KOPT-K1 (cell line): Measurements from ENCODE around the gene CBLB.
A peak's percentile ranks its signal among the peaks of the same experiment; 100 is the strongest.

Experiments
- H3K27ac ChIP-seq: fragments of 200-600 bp; sonication (generic); 2 replicates; pipeline ENCODE4 v1.5.1; 2016; ENCODE audit warnings: antibody characterized with exemption, mild to moderate bottlenecking, low read depth, low read length; ENCODE audit not compliant: poor library complexity, severe bottlenecking
- H3K36me3 ChIP-seq: fragments of 200-600 bp; sonication (generic); 2 replicates; pipeline ENCODE4 v1.5.1; 2017; ENCODE audit warnings: antibody characterized with exemption, mild to moderate bottlenecking, low read length, moderate library complexity; ENCODE audit not compliant: insufficient read depth
- H3K9me3 ChIP-seq: fragments of 200-600 bp; sonication (generic); 2 replicates; pipeline ENCODE4 v1.5.1; 2017; ENCODE audit warnings: antibody characterized with exemption, low read length, mild to moderate bottlenecking; ENCODE audit not compliant: insufficient read depth, poor library complexity, severe bottlenecking

CBLB gene

DNA sequence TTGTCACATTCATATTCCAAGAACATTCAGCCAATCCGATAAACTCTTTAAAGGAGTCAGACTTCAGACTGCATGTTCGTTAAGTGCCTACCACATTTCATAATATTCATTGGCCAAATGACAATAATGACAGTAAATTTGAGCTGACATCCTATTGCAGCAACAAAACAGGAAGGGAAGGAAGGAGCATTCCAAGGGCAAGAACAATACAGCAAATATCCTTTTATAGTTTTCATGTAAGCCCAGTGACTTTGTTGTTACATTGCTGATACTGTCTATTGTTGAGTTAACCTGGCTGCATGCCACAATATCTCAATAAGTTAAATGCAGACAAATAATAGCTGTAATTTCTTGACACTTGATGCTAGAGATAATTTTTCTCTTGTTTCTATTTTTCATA is 16.4 kb upstream of the CBLB start:
- Histone ChIP-seq H3K36me3 (no peaks in the 10 kb centered on the region), H3K27ac (no peak overlapping the region), H3K9me3 (no peaks in the 10 kb centered on the region)

DNA sequence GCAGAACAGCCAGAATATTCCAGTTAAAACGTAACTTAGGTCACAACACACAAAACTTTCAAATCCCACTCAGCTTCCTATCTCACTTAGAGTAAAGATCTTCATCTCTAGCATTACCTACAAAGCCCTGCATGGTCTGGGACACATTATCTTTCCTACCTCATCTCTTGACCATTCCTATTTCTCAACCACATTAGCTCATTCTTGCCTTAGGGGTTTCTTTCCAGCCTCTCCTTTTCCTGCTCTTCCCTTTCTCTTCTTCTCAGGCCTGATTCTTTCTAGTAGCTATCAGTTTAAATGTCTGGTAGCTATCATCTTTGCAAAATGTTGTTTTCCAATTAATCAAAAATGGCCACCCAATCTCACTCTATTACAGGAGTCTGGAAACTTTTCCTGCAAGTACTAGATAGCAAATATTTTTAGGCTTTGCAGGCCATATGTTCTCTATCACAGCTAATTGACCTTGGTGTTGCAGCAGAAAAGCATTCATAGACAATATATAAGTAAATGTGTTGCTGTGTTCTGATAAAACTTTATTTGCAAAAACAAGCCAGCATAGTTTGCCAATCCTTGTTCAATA is 15.1 kb upstream of the CBLB start:
- no peak overlapping the region for H3K27ac ChIP-seq
- no peaks in the 10 kb centered on the region for H3K9me3 ChIP-seq
- no peaks in the 10 kb centered on the region for H3K36me3 ChIP-seq

DNA sequence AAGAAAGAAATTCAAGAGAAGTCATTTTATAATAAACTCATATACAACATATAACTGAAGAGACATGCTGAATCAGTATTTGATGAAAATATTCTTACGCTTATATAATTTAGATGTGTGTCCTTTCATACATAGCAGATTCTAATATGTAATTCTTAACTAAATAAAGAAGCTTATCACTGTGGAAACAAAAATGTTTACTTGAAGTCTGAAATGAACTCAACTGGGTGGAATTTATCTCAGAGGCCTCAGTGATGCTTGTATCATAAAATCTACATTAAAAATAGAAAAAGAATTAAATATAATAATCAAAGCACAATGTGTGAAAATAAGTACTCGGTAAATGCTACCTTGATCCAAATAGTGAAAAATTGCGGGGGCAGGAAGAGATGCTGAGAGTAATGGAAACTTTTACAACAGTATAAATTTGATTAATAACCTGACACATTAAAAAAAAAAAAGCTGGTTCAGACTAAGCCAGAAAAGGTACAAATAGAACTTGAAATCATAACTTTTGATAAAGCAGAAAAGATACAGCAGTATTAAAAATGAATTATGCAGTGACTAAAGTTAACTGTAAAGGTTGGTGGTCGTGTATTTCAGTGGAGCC is 12.0 kb upstream of the CBLB start:
- no peak overlapping the region for H3K27ac ChIP-seq
- no peaks in the 10 kb centered on the region for H3K36me3 ChIP-seq
- no peaks in the 10 kb centered on the region for H3K9me3 ChIP-seq

DNA sequence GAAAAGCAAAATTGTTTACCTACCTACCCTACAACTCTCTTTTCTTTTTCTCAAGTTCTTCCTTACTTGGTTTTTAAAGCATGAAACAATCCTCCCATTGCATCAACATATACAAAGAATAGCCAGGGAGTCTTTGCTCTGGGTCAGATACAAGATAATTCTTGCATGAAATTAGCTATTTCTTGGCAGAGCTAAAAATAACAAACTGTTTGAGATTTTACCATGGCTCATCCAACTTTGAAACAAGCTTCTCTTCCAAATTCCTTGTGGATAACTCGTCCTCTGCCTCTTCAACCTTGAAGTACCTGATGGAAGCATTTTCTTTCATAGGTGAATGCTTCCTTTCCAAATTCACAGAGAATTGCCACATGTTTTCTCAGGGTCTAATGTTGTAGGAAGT is 9.2 kb upstream of the CBLB start:
- Histone ChIP-seq H3K27ac (no peak overlapping the region), H3K36me3 (no peaks in the 10 kb centered on the region), H3K9me3 (no peaks in the 10 kb centered on the region)

DNA sequence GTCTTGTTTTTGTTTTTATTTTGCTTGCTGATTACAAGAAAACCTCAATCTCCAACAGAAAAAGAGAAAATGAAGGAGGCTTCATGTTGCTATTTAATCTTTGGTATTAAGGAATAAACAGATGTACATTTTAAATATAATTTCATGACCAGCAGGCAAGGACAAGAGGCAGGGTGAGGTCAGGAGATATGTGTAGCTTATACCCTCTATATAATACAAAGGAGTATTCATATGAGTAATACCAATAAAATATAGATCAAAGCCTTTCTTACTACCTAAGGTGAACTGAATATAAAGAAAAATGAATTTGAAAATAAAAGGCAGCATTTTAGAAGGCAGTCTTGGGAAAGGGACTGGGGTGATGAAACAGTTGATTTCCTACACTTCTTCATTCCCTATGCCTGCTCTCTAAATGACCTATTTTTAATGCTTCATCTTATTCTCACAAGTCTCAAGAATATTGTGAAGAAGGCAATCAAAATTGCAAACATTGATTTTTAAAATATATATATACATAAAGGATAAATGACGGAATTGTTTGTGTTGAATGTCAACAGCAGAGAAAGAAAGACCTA is 8.6 kb upstream of the CBLB start:
- Histone ChIP-seq H3K36me3 (no peaks in the 10 kb centered on the region), H3K9me3 (no peaks in the 10 kb centered on the region), H3K27ac (no peak overlapping the region)

DNA sequence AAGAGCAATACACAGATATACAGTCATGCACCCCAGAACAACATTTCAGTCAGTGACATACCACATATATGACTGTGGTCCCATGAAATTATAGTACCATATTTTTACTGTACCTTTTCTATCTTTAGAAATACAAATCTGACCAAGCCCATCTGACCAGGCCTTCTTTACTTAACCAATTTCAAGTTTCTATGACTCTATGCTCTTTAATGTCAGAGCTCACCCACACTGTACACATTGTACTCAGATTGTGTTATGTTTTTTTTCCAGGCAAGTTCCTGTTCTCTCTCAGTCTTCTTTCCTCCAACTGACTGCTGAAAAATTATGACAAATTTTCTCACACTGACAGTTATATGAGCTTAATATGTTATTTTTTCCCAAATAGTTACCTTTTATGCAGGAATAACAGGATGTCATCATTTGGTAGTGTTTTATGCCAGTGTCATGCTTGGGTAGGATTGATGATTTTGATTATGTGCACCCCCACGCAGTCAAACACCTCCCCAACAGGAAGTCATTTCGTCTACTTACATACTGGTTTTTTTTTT is 8.0 kb upstream of the CBLB start:
- Histone ChIP-seq H3K27ac (no peak overlapping the region), H3K36me3 (no peaks in the 10 kb centered on the region)

DNA sequence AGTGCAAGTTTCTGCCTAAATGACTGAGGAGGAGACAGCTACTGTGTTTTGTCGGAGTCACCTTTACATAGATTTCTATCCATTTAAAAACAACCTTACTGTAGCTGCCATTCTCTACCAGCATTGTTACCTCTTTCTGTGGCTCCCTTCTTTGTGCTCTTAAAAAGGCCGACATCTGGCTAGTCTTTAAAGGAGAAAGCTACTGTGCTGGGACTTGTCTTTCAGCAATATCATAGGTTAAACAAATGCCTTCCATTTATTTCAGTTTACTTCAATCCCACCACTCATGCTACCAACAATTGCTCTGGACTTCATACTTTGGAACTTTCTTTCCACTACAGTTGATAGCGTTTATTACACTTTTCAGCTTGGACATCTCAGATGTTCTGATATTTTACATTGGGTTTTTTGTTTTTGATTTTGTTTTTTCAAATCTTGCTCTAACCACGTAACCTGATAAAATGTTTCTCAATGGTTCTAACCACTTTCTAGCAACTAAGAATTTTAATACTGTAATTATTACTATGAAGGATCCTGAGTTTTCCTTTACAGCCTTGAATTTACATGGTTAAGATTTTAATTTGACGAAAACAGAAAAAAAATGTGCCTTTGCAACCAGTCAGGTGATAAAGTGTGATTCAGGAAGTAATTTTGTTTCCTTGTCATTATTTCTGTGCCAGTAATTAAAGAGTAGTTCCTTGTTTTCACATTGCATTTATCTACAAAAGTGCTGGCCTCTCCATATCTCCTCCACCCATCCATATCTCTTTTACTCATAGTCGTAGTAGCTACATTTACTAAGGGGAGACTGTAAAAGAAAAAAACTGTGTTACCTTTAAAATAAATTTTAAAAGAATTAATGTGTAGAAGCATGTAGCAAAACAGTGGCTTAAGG is 1.3 kb upstream of the CBLB start:
- Histone ChIP-seq H3K9me3 (no peaks in the 10 kb centered on the region), H3K27ac (peak overlapping the region; percentile 68), H3K36me3 (no peaks in the 10 kb centered on the region; the same call in 1 of the 2 replicates)

More for the DNA sequence above, 8.0 kb upstream of the CBLB start:
- no peaks in the 10 kb centered on the region for H3K9me3 ChIP-seq

DNA sequence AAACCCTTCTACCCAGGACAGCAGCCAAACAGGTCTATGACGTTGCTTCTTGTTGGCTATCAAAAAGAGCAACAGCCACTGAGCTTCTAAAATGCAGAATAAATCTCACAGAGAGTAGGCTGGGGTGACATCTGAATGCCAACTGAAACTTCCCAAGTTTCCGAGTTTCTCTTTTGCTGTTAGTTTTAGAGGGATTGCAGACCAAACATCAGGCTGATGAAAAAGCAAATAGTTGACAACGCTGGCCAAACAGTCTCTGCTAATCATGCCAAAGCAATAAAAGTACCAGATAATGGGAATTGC is 670 bp upstream of the CBLB start:
- no peaks in the 10 kb centered on the region; the same call in 1 of the 2 replicates for H3K36me3 ChIP-seq
- peak overlapping the region; percentile 68 for H3K27ac ChIP-seq
- H3K9me3 ChIP-seq: no peaks in the 10 kb centered on the region

DNA sequence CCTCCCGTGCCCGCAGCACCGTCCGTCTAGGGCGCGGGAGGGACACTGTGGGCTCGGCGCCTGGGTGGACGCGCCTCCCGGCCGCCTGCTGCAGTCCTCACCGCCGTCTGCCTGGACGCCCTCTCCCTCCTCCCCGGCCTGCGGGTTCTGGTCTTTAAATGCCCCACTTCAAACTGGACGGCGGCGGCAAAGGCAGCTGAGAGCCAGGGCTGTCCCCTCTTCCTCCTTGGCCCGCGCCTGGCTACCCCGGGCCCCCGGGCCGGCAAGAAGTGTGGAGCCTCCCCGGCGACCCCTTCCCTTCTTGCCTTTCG is 426 bp downstream of the CBLB start:
- Histone ChIP-seq H3K27ac (peak overlapping the region; percentile 68), H3K9me3 (no peaks in the 10 kb centered on the region), H3K36me3 (no peaks in the 10 kb centered on the region; the same call in 1 of the 2 replicates)

DNA sequence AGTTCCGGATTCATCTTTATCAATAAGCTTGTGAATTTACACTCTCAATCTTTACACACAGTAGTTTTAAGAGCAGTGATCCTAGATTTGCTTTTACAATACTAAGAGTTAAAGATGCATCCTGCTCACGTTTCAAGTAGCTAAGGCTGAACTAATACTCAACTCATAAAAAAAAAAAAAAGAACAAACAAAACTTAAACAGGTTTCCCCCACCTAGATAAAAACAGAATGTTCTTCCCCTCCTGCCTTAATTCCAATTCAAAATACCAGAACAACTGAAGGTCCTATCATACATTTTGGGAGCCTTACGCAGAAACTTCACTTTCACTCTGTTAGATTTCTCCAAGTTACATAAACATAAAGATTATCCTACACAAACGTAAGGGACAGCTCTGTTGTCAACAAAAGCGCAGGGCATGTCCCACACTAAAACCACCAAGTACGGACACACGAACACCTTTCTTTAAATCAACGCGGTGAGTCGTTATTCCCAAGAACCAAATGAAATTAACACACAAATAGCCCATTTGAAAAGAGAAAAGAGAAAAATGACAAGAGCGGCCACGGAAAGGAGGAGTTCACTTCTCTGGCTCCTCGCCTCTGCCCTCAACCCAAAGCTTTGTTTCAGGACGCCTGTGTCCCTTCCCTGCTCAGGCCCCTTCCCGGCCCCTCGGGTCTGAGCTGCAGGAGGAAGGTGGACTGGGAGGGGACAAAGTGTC is 941 bp downstream of the CBLB start:
- Histone ChIP-seq H3K36me3 (no peaks in the 10 kb centered on the region; the same call in 1 of the 2 replicates), H3K27ac (peak overlapping the region; percentile 68)

DNA sequence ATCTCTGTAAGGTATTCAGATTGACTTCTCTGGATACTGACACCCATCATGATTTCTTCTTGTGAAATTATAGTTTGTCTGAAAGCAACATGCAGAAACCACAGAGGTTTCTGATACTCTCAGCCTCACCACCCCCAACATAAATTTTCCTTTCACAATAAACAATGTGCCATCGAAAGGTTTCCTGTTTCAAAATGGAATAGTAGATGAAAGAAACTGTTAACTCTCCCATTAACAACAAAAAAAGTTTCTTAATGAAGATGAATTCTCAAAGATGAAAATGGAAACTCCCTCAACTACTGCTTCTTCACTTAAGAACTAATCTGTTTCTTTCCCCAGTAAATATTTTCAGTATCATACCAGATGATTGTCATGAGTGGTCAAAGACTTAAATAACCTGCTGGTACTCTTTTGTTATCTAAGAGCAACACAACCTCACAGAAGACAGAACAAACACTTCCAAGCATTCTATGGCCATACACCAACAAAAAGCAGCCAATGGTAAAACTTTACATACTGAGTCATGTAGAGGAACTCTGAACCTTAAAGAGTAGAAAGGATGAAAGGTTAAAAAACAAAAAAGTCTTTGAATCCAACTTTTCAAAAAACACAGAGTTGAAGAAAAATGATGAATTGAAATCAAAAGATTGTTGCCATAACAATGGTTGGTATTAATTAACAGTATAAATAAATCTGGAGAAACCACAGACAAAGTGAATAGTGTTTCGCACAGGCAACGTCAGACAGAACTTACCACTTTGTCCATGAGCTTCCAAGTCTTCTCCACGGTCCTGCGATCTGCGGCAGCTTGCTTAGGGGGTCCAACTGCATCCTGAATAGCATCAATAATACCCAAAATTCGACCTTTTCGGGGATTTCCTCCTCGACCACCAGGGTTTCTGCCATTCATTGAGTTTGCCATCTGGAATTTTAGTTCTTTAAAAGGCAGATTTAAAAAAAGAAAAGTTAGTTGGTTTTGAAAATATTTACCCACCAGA is 1.9 kb downstream of the CBLB start:
- Histone ChIP-seq H3K27ac (no peak overlapping the region), H3K36me3 (no peaks in the 10 kb centered on the region; the same call in 1 of the 2 replicates), H3K9me3 (no peaks in the 10 kb centered on the region)

More for the DNA sequence above, 941 bp downstream of the CBLB start:
- H3K9me3 ChIP-seq: no peaks in the 10 kb centered on the region

DNA sequence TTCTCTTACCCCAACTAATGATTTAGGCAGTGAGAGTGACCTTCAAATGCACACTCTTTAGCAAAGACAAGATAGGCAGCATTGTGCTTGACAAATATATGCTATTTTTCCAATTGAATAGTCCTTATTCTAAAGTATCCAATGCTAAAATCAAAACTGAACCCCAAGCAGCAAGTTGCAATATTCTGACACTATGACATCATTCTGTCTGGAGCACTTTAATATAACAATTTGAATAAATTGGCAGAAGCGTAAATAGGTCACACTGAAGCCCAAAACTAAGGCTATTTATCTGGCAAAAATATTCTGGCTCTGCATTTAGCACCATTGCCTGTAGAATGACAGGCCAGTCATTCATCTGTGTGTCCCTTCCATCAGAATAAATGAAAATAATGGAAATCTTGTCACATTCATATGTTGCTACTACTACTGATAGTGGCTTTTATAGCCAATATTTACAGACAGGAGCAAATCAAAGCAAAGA is 2.9 kb downstream of the CBLB start:
- H3K27ac ChIP-seq: no peak overlapping the region
- H3K36me3 ChIP-seq: no peaks in the 10 kb centered on the region; the same call in 1 of the 2 replicates
- no peaks in the 10 kb centered on the region for H3K9me3 ChIP-seq

DNA sequence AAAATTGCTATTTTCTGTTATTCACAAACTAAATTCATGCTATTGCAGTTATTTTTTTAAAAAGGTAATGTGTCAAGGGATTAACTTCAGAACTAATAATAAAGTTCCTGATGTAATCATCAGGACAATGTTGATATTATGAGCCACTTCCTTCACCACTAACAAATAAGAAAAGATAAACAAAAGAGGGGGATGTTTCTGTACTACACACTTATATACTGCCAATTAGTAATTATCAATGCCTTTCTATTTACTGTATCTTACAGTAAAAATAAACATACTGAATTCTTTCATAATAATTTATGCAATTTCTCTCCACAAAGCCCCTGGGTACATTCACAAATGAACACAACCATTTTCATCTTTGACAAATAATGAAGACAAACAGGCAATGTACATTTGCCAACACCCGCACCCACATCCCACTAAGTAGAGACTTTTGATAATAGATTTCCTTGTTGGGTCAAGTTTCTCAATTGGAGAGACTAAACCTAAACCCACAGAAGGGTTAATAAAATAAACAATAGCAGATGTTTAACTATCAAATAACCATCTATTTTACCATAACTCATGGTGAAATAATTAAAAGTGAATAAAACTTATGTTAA is 3.7 kb downstream of the CBLB start:
- Histone ChIP-seq H3K27ac (no peak overlapping the region), H3K9me3 (no peaks in the 10 kb centered on the region), H3K36me3 (no peaks in the 10 kb centered on the region; the same call in 1 of the 2 replicates)
